Measurements from ENCODE around the gene CDC37L1.

CDC37L1 gene

DNA sequence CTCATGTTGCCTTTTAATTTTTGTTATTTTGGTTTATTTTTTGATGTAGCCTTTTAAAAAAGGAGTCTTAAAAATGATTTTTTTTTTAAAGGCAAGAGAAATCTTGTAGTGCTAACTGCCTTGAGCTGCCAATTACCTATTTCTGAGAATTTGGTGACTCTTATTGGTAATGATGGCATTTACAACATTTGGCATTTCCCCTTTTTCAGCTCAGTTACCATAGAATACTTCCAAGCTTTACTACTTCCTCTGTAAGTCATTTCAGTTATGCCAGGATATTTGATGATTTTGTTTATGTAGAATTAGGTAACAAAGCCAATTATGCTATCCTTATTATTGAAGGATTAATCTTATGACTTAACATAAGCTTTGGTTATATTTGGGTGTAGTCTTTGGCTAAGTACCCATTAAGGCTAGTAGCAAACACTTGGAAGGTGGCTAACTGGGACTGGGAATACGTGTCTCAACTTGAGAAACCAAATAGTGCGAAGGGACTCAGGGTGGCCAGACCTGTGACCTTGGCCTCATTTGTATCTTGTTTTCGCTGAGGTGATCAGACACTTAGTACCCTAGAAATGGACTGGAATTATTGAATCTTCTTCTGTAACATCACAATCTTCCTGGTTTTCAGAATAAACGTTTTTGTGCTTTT is 27.7 kb downstream of the CDC37L1 start:
- DNase-seq (ENCODE audit: extremely low read depth, low read depth) = no peak
- no peak for TF ChIP-seq CTCF (IDR thresholded peaks at IDR 0.05; ENCODE audit: low read depth, low read length, missing control alignments)
- H3K4me3 ChIP-seq (replicated peaks; ENCODE audit: low read depth, low read length) = no peak overlapping the region

DNA sequence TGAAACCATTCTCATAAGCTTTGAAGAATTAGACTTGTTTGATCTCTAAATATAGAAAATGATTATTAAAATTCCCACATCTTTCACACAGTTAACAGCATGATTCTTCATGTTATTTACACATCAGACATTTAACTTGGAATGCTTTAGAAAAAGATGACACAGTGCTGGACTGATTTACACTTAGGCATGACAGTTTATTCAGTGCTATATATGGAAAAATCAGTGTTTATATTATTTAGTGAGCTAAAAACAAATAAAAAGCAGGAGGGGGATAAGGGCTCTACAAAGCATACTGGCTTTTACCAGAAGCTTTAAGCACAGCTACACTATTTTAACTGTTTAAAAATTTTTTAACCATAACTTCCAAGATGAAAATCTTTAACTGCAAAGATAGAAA is 30.0 kb downstream of the CDC37L1 start:
- H3K4me3 ChIP-seq (replicated peaks; ENCODE audit: low read depth, low read length) = no peak overlapping the region
- DNase-seq (ENCODE audit: extremely low read depth, low read depth) = no peak
- TF ChIP-seq CTCF (IDR thresholded peaks at IDR 0.05; ENCODE audit: low read depth, low read length, missing control alignments) = no peak

GRCh38 chr9:4713849-4714248 is 34.5 kb downstream of the CDC37L1 start:
- DNase-seq (ENCODE audit: extremely low read depth, low read depth) = no peak
- no peak for TF ChIP-seq CTCF (IDR thresholded peaks at IDR 0.05; ENCODE audit: low read depth, low read length, missing control alignments)
- no peak overlapping the region for H3K4me3 ChIP-seq (replicated peaks; ENCODE audit: low read depth, low read length)

- no peak for DNase-seq (ENCODE audit: extremely low read depth, low read depth)
- H3K4me3 ChIP-seq (replicated peaks; ENCODE audit: low read depth, low read length) = no peak overlapping the region
- no peak for TF ChIP-seq CTCF (IDR thresholded peaks at IDR 0.05; ENCODE audit: low read depth, low read length, missing control alignments)
Measured at GRCh38 chr9:4714266-4715016, 35.1 kb downstream of the CDC37L1 start.

- no peak overlapping the region for H3K4me3 ChIP-seq (replicated peaks; ENCODE audit: low read depth, low read length)
- no peak for TF ChIP-seq CTCF (IDR thresholded peaks at IDR 0.05; ENCODE audit: low read depth, low read length, missing control alignments)
- no peak for DNase-seq (ENCODE audit: extremely low read depth, low read depth)
Measured at GRCh38 chr9:4716163-4716562, 36.8 kb downstream of the CDC37L1 start.

GRCh38 chr9:4717815-4718214 is 38.4 kb downstream of the CDC37L1 start:
- no peak for TF ChIP-seq CTCF (IDR thresholded peaks at IDR 0.05; ENCODE audit: low read depth, low read length, missing control alignments)
- H3K4me3 ChIP-seq (replicated peaks; ENCODE audit: low read depth, low read length) = no peak overlapping the region
- DNase-seq (ENCODE audit: extremely low read depth, low read depth) = no peak
